Measurements from ENCODE around the gene RIN1.
A peak's percentile ranks its signal among the peaks of the same experiment; 100 is the strongest.
"Not testable (repeated sequence)": the region's sequence is repeated elsewhere in the genome, so short reads cannot be mapped to it uniquely, and the experiment has no call there.

RIN1 gene

DNA sequence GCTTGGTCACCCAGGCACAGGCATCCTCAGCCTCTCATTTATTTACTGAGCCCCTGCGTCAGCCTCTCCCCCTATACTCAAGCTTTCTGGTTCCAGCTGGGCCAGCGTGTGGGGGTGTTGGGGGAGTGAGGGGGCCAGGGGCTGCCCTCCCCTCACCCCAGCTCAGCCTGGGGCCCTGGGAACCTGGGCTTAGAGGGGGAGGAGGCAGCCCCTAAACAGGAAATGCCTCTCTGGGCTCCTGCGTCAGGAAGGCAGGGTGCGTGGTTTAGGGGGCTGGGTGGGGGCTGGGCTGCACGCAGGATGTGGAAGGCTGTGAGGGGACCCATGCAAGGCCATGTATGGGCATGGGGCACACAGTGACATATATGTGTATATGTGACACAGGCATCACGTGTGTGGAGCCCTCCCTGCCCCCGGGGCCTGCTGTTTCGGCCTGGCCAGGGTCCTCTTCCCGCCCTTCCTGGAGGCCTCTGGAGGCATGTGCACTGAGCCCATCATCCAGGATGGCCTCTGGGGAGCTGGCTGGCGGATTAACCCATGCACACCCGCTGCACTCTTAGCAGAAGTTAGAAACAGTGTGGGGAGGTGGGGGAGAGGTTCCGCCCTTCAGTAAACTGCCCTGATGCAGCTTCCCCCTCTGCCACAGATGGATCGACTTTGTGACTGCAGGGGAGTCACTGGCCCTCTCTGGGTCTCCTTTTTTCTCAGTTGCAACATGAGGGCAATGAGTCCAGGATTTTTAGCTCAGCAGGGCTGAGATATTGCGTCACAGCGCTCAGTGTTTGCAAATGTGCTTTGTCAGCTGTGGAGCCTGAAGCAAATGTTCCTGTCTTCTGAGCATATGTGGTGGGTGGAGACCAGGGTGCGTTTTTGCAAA lies 18.3 kb downstream of the RIN1 start:
- peak; percentile 66 for DNase-seq

DNA sequence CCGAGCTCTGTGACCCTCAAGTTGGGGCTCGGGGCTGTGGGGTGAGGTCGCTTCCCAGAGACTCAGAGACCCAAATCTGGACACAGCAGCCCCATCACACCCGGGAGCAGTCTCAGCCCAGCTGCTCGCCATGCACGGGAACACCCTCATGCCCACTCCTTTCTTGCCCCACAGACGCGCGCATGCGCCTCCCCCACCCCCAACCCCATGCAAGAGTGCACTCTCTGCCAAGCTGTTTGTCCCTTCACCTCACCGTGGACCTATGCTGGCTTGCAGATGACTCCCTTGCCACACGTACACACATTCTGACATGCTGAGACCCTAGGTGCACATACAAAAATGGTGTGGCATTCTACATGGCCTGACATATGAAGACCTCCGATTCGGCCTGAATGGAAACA lies 18.9 kb downstream of the RIN1 start:
- DNase-seq: no peak

DNA sequence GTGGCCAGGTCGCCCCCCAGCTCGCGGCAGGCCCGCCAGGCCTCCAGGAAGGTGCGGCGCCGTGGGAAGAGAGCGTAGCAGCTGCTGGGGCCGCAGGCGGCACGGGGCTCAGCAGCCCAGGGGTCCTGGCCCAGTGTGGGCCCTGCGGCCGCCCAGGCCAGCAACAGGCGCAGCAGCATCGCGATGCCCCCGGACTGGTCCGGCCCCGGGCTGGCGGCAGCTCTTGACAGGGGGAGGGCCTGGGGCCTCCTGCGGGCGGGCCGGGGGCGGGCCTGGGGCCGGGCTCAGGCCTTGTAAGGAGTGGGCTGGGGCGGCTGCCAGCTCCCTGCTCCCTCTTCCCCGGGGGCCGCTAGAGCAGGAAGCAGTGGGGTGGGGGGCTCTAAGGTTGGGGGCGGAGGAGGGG lies 19.4 kb downstream of the RIN1 start, which contains the start of gene CD248:
CD248 (minus strand) TSS at position 196 of the 403 bp plus-strand sequence; CDS start at position 179, 17 bp downstream.
- DNase-seq: no peak

DNA sequence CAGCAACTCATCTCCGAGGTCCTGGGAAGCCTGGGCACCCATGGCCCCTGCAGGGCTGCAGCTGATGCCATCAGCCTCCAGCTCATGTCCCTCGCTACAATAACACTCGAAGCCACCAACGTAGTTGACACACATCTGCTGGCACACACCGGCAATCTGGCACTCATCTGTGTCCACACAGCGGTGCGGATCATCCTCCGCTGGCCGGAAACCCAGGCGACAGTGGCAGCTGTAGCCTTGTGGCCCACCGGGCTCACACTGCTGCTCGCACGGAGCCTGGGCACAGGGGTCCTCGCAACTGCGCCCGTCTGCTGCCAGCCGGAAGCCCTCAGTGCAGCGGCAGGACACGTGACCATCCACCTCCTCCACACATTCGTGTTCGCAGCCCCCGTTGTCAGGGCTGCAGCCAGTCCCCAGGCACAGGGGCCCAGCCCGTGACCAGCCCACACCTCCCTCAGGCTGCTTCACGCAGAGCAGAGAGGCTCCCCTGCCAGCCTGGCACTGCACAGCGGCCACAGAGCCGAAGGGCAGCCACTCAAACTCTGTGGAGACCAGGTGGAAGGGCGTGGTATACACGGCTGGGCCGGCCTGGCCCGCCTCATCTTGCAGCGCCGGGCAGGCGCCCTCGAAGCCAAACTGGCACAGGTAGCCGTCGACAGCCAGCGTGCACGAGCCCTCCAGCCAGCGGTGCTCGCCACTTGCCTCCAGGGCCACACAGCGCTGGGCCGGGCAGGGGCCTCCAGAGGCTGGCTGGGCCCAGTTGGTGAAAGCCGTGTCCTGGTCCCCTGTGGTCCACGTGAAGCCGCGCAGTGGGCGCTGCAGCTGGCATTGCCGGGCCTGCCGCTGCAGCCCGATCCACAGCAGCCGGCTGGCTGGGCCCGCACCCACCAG lies 20.1 kb downstream of the RIN1 start:
- no peak for DNase-seq

DNA sequence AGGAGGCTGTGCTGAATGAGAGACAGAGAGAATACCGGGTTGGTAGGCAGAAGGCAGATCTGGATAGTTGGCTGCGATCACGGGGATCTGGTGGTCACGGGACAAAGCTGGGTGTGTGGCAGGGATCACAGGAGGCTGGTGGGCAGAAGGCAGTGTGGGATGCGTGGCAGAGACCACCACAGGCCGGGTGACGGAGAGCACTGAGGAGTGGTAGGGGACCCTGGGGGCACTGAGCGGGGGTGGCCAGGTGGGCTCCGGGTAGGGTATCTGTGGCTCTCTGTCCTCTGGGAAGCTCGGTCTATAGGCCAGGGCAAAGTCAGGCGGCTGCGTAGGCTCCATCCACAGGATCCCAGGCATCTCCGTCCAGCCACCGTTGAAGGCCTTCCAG lies 20.7 kb downstream of the RIN1 start:
- no peak for DNase-seq

DNA sequence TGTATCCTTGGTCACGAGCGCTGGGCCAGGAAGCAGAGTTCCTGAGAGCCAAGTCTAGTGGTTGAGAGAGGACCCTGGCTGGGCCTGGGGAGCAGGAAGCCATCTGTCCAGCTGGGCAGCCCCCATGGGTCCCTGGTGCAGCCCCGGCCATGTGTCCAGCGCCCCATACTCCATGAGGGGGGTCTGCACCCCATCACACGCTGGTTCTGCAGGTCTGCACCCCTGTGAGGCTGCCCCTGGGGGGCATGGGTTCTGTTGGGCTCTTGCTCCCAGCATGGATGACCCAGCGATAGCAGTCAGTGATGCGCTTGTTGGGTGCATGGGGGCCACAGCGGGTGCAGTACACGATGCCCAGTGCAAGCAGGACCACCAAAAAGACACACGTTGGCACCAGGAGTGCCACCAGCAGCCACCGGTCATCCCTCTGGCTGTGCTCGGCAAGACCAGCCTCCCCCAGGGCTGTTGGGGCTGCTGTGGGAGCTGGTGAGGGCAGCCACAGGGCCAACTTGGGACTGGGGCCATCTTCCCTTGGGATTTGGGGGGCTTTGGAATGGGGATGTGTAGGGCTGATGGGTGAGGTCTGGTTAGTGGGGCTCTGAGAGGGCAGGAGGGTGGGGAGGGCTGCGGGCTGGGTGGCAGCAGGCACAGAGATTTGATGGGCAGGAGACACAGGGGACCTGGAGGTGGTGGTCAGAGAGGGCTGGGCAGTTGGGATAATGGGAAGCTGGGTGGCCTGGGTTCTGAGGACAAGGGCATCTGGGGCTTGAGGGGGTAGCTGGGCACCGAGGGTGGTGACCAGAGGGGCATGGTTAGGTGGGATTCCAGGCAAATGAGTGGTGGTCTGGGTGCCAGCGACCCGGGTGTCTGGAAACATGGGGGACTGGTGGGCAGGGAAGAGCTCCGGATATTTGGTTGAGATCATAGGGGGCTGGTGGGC lies 21.4 kb downstream of the RIN1 start:
- no peak for DNase-seq

DNA sequence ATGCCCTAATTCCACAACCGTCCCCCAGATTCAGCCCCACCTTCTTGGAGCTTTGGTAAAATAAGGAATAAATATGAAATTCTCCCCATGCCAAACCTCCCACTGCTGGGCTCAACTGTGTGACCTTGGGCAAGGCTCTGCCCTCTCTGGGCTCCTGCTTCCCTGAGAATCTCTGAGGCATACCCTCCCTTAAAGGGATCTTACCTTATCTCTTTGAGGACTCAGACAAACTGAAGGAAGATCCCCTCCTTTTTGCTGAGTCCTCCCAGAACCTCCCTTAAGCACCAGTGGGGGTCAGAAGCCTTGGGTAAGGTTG lies 22.1 kb downstream of the RIN1 start:
- DNase-seq: no peak

DNA sequence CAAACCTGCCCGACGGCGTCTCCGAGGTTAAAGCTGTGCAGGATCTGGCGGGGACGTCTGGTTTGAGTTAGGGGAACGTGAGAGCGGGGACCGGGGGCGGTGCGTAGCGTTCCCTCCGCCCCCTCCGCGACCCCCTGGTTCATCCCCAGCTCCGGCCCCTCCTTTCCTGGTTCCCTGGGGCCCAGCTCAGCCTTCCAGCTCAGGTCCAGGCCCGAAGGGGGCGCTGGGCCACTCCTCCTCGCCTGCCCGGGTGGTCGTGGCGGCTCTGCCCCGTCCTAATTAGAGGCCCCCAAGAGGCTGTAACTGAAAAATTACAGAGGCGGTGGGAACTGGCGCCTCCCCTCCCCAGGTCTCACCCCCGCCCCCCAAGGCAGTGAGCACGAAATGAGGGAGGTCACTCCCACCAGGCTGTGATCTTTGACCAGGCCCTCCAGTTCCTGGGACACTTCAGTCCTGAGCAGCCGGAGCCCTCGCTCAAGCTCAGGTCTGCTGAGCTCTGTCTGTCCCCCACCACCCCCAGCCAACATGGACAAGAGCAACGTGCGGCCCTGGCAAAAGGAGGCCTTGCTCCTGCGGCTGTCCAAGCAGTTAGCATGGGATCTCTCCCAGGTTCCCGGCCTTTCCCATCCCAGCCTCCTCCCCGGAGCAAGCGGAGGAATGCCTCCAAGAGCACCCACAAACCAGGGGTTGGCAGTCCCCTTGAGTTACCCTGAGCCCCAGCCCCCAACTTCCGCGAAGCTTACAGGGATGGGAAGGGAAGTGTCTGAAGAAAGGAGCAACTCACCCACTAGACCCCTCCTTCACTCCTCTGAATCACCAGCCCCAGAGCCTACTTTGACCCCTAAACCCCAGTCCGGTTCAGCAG lies 22.7 kb downstream of the RIN1 start:
- no peak for DNase-seq

DNA sequence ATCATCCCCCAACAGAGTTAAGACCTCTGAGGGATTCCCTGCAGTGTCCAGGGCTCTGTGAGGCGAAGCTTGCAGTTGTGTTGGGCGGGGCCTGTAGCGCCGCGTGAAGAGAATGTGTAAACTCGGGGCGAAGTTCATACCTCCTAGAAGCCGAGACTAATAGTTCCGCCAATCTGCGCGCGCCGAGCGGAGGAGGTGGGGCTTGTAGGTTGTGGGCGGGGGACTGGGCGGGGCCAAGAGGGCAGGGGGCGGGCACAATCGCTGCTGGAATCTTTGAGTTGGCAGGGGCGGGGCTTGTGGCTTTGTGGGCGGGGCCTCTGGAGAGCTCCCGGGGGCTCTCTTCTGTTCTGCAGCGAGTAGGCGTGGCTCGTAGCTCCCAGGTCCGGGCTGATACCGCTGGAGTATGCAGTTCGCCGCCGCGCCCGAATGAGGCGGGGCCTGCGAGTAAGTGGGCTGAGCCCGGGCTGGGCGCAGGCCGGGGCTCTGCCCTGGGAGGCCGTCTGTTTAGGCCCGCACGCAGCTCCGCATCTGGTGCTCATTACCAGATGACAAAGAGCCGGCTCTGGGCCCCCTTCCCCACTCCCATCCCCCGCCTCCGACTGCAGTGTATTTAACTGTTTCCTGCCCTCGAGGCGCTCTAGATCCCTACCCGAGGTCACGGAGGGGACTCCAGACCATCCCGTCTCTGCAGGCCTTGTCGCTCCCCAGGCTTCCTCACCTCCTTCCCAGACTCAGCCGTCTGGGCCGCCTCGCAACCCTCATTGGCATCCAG lies 23.5 kb downstream of the RIN1 start:
- peak; percentile 96 for DNase-seq

DNA sequence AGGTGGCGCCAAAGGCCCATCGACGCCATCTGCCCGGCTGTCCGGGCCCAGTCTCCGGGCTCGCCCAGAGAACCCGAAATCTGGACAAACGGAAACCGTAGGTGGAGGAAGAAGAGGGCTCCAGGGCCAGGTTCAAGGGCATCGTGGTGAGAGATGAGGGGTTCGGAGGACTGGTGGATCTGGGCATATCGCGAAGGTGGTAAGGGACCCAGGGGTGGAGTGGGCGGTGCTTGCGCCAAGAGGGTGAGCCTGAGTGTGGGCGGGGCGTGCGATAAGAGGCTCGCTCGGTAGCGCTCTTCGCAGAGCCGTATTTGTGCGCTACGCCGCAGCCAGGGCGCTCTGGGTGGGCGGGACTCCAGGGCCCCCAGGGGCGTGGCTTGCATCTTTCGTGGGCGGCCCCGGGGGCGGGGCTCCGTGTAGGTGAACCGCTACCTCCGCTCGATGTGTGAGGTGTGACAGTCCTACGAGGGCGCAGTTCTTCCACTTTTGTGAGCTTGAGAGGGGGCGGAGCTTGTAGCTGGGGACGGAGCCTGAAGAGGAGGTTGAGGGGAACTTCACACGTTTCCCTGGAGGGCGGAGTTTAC lies 24.2 kb downstream of the RIN1 start:
- DNase-seq: peak; percentile 95

DNA sequence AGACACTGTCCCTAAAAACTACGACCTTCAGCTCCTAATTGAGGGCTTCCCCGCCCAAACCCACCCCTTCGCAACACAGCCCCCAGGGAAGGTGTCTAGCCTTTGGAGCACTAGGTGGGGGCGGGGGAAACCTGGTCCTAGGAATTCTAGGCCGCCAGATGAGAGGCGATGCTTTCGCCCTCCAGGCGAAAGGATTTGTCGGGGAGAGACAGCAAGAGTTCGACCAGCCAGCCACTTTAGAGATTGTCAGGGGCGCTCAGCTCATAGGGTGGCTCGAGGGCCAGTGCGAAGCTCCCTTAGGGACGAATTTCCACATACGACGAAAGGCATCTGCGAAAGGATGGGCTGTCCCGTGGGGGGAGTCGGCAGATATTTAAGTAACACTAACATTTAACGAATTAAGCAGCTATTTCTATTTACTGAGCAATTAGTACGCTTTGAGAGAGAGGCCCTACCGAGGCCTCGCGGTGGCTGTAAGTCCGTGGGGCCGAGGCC lies 24.7 kb downstream of the RIN1 start:
- DNase-seq: no peak

DNA sequence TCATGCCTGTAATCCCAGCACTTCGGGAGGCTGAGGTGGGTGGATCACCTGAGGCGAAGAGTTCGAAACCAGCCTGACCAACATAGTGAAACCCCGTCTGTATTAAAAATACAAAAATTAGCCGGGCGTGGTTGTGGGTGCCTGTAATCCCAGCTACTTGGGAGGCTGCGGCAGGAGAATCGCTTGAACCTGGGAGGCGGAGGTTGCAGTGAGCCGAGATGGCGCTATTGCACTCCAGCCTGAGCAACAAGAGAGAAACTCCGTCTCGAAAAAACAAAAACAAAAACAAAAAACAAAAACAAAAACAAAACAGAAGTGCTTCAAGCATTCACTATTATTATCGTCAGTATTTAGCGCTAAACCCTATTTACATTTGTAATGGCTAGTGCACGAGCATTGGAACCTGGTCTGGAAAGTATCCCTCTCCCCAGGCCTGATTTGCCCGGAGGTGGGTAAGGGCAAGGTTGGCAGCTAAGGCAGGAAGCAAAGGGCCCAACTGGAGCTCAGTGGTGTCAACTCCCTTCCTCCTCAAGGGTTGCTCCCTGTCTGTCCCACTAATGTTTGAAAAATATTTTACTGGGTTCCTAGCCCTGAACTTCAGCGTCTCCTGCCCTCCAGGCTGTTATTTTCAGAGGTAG lies 25.3 kb downstream of the RIN1 start:
- DNase-seq: not testable (repeated sequence)

DNA sequence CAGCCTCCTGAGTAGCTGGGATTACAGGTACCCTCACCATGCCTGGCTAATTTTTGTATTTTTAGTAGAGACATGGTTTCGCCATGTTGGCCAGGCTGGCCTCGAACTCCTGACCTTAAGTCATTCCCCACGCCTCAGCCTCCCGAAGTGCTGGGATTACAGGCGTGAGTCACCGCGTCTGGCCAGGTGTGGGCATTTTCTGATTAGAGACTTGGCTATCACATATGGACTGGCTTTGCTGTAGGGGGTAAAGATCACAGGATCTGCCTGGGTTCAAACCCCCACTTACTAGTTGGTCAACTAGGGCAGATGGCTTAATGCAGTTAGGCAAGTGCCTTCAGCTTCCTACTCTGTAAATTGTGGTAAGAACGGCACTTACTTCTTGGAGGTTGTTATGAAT lies 25.9 kb downstream of the RIN1 start:
- DNase-seq: no peak

DNA sequence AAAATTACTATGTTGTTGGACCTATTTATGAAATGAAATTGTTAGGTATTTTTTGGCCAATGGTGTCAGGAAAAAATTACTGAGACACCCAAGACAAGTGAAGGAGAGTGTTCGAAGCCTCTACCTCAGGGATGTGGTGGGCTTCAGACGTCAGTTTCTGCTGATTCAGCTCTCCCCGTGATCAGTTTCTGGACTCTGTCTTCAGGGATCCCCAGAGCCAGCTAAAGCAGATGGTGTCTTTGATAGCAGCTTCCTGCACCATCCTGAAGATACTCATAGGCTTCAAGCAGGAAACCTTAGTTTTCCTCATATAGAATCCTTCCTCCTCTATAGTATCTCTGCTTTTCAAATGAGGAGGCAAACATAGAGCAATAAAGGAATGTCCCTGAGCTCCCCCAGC lies 26.8 kb downstream of the RIN1 start:
- DNase-seq: no peak

DNA sequence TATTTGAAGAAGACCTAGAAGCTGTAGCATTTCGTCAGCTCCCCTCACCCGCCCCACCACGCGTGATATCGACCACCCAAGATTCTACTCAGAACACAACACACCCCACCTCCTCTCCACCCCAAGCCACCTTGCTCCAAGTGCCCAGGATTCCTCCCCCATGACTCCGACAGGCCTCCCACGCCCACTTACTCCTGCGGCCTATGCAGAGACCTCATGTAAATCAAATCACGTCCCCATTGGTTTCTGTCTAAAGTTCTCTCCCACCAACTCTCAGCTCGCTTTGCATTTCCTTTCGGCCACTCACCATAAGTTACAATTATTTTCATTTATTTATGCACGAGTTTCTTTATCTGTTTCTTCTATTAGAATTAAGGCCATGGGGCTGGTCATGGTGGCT lies 33.6 kb downstream of the RIN1 start:
- no peak for DNase-seq

DNA sequence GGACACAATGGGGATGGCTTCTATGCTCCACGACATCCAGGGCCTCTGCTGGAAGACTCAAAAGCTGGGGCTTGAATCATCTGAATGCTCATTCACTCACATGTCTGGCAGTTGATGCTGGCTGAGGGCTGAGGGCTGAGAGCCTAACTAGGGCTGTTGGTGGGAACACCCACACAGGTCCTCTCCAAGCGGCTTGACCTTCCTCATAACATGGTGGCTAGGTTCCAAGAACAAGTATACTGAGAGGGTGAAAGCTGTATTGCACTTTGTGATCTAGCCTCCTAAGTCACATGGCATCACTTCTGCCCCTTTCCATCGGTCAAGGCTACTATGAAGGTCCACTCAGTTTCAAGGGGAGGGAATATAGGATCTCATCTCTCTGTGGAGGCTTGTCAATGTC lies 37.0 kb downstream of the RIN1 start:
- no peak for DNase-seq

DNA sequence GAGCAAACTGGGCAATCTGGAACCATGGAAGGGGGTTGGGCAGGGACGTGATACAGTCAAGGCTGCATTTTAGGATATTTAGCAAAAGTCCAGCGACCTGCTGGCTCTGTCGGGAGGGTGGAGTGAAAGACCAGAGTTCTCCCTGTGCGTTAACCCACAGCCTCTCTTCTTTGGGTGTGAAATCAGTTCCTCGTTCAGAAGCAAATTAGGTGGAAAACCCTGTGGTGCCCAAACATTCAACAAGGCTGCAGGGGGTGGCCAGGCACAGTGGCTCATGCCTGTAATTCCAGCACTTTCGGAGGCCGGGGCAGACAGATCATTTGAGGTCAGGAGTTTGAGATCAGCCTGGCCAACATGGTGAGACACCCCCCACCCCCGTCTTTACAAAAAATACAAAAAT lies 38.6 kb downstream of the RIN1 start:
- no peak for DNase-seq

DNA sequence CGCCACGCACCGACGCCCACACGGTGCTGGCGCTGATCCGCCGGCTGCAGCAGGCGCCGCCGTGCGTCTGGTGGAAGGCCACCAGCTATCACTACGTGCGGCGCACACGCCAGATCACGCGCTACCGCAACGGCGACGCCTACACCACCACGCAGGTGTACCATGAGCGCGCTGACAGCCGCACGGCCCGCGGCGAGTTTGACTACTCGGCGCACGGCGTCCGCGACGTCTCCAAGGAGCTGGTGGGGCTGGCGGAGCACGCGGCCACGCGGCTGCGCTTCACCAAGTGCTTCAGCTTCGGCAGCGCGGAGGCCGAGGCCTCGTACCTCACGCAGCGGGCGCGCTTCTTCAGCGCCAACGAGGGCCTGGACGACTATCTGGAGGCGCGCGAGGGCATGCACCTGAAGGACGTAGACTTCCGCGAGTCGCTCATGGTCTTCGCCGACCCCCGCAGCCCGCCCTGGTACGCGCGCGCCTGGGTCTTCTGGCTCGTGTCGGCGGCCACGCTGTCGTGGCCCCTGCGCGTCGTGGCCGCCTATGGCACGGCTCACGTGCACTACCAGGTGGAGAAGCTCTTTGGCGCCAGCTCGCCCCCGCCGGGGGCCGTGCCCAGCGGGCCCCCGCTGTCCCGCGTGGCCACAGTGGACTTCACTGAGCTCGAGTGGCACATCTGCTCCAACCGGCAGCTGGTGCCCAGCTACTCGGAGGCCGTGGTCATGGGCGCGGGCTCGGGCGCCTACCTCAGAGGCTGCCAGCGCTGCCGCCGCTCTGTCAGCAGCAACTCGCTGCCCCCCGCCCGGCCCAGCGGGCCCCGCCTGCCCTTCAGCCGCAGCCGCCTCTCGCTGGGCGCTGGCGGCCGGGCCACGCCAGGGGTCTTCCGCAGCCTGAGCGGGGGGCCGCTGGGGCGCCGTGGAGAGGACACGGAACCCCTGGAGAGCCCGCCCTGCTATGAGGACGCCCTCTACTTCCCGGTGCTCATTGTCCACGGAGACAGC lies 41.3 kb downstream of the RIN1 start:
- DNase-seq: no peak

Data from activated gamma-delta T cell (primary cell).